HG02870 (cell line): ENCODE results near the gene SLU7.

Source experiments
- ATAC-seq: cut with Tn5 transposase; IDR thresholded peaks from one replicate; pipeline ENCODE4 v1.9.1; 2021; ENCODE audit warnings: mild to moderate bottlenecking, moderate library complexity; ENCODE audit not compliant: unreplicated experiment

SLU7 gene

GRCh38 chr5:160418561-160419457 is at the start of gene SLU7:
TSS of gene SLU7 (minus strand) at chr5:160419081. CDS start at chr5:160415294, 3,787 bp downstream.
- peak; percentile 58 for ATAC-seq

- ATAC-seq = no peak
These were observed 49.6 kb upstream of the SLU7 start for GRCh38 chr5:160468363-160468975.

GRCh38 chr5:160467555-160468362 is 48.9 kb upstream of the SLU7 start:
- ATAC-seq = peak; percentile 88

GRCh38 chr5:160466889-160467554 is 48.1 kb upstream of the SLU7 start:
- no peak for ATAC-seq

- ATAC-seq = no peak
These were observed 47.2 kb upstream of the SLU7 start for GRCh38 chr5:160466116-160466515.

- ATAC-seq = no peak
These were observed 45.6 kb upstream of the SLU7 start for GRCh38 chr5:160464466-160464797.

- no peak for ATAC-seq
These were observed 45.0 kb upstream of the SLU7 start for GRCh38 chr5:160463740-160464465.

GRCh38 chr5:160463227-160463626 is 44.3 kb upstream of the SLU7 start:
- ATAC-seq = no peak

- peak; percentile 23 for ATAC-seq
These were observed 43.3 kb upstream of the SLU7 start for GRCh38 chr5:160462167-160462566.

- no peak for ATAC-seq
These were observed 42.5 kb upstream of the SLU7 start for GRCh38 chr5:160461378-160461777.

GRCh38 chr5:160460377-160461049 is 41.6 kb upstream of the SLU7 start:
- no peak for ATAC-seq

GRCh38 chr5:160458806-160459800 is 40.2 kb upstream of the SLU7 start:
- peak; percentile 72 for ATAC-seq

GRCh38 chr5:160457252-160457651 is 38.4 kb upstream of the SLU7 start:
- no peak for ATAC-seq

GRCh38 chr5:160456480-160457177 is 37.7 kb upstream of the SLU7 start:
- ATAC-seq = no peak

- ATAC-seq = no peak
These were observed 36.7 kb upstream of the SLU7 start for GRCh38 chr5:160455600-160455999.

- ATAC-seq = no peak
These were observed 34.9 kb upstream of the SLU7 start for GRCh38 chr5:160453751-160454150.

- no peak for ATAC-seq
These were observed 33.9 kb upstream of the SLU7 start for GRCh38 chr5:160452795-160453194.

- no peak for ATAC-seq
These were observed 33.2 kb upstream of the SLU7 start for GRCh38 chr5:160452036-160452435.
